Amygdala (tissue), 56 donors: ENCODE measurements around the gene SPRYD4.
"Not testable (repeated sequence)": the region's sequence is repeated elsewhere in the genome, so short reads cannot be mapped to it uniquely, and the experiment has no call there.

Experiments
- DNase-seq, 56 donors: peaks; one replicate each; lab custom pipeline; 2025; lab: John Stamatoyannopoulos, UW

The SPRYD4 gene

DNA sequence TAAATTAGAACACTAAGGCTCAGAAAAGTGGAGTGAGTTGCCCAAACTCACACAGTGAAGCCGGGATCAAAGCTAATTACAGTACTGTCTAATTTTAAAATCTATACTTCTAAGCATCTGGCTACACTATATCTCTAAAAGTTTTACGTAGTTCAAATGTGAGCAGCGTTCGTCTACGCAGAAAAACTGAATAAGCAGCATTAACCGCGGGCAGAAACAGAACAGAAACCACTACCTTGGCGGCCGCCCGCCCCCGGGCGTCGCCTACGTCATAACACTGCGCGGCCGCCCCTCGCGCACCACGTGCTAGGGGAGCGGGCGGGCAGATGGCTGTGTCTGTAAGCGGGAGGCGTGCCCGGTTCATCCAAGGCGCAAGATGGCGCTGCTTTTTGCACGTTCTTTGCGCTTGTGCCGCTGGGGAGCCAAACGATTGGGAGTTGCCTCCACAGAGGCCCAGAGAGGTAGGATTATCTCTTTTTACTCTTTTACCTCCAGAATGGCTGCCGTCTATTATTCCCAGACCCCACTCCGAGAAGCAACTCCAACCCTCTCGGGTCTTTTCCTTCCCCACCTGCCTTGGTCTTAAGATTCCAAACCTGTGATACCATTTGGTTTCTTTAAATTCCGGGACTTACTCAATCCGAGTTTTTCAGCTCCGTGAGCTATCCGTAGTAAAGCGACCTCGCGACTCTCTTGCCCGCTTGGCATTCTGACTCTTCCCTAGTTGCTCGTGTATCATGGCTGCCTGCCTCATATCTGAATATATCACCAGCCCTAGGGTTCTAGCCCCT, at the start of gene SPRYD4:
Gene SPRYD4 (plus strand): TSS at position 363 of the 791 bp plus-strand sequence. CDS start 14 bp downstream, at position 377.
- peak; percentile 54 to 96 (median 88) for DNase-seq

DNA sequence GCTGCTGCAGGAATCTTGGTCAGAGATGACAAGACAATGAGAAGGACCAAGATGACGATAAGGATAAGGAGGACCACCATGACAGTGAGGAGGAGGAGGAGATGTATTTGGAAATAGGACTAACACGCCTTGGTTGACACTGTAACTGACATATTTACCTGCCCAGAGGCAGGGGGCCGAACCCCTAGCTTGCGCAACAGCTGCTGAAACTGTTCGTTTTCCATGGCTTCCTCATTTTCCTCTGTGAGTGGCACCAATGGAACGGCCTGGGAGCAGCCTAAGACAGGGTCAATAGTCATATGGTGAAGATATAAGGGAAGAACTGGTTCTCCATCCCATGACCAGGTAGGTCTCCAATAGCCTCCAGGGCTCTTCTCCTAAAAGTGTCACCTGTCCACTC, 48.0 kb upstream of the SPRYD4 start:
- DNase-seq = no peak

DNA sequence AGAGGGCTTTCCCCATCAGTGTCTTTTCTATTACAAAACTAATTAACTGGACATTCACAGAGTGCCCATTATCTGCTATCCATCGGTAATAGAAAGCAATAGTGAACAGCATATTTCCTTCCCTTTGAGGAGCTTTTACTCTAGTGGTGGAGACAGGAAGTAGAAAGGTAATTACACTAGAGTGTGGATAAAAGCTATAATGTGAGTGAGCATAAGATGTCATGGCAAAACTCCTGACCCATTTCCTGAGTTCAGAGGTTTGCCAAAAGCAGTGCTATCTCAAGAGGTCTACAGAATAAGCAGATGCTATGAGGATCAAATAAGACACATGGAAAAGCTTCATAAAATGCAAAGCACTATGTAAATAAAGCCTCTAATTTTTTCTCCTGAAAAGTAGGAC, 43.2 kb upstream of the SPRYD4 start:
- DNase-seq = no peak

DNA sequence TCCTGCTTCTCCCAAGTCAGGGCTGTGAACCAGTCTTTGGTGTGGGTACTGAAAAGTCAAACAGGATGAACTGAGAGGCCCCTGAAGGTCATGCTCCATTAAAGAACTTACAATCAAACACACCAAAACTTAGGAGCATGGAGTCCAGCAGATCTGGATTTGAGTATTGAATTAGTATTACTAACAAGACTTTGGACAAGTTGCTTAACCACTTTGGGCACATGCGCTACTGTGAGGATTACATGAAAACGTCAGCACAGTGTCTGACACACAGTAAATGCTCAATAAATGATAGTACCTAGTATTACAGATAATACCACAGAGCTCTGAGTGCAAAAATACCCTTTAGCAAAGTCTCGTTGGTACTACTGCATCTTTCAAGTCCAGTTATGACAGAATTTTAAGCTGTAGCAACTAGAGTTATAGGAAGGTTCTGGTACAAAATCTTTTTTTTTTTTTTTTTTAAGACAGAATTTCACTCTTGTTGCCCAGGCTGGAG, 42.4 kb upstream of the SPRYD4 start:
- DNase-seq = no peak

DNA sequence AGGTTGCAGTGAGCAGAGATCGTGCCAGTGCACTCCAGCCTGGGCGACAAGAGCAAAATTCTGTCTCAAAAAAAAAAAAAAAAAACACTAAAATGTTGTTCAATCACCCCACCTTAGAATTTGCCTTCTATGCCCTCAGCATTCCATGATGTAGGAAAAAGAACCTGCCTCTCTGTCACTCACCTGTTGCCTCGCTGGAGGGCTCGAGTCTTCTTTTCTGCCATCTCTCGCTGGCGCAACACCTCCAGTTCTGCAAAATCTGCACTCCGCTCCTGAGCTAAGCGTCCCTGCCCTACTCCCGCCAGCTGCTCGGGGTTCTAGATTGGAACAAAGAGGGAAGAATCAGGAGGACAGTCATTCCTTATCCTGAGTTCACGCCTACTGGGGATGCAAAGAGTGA, 37.1 kb upstream of the SPRYD4 start:
- no peak for DNase-seq

DNA sequence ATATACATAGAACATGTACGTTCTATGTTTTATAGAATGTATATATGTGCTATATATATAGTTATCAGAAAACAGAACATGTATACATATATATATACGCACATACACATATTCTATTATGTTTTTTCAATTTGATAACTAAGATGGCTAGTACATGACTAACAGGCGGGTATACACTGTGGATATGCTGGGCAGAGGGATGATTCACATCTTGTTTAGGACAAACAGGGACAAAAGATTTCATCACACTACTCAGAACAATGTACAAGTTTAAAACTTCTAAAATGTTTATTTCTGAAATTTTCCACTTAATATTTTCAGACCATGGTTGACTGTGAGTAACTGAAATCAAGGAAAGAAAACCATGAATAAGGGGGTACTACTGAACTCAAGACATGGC, 36.5 kb upstream of the SPRYD4 start:
- DNase-seq = no peak

DNA sequence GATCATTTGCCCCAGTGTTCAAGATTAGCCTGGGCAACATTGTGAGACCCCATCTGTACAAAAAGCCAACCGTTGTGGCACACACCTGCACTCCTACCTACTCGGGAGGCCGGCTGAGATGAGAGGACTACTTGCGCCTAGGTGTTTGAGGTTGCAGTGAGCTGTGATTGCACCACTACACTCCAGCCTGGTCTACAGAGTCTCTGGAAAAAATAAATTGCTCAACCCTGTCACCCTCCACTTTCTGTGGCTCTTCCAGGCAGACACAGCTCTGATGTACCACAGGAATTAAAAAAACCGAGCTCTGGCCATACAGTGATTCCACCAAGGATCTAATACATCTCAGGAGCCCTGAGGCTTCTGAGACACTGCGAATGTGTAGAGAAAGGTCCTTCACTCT, 33.5 kb upstream of the SPRYD4 start:
- no peak for DNase-seq

DNA sequence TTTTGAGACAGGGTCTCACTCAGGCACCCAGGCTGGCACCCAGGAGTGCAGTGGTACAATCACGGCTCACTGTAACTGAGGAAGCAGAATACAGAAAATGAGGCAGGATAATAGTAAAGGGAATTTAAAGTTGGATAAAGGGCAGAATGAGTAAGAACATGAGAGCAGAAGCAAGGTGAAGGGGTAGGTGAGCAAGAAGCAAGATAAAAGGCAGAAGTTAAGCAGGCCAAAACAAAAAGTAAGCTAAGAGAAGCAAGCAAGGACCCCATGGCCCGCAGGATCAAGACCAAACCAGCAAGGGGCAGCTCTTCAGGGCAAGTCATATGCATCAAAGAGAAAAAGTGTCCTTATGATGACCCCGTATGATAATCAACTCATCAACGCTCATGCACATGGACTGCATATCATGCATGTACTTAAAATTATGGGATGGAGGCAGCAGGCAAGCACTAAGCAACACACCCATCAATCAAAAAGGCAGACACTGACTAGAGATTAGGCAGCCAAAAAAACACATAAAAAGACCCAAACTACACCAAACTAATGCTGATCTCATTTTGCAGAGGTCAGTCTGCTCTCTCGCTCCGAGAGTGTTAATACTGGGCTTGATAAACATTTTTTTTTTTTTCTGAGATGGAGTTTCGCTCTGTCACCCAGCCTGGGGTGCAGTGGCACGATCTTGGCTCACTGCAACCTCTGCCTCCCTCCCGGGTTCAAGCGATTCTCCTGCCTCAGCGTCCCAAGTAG, 30.8 kb upstream of the SPRYD4 start:
- no peak for DNase-seq

DNA sequence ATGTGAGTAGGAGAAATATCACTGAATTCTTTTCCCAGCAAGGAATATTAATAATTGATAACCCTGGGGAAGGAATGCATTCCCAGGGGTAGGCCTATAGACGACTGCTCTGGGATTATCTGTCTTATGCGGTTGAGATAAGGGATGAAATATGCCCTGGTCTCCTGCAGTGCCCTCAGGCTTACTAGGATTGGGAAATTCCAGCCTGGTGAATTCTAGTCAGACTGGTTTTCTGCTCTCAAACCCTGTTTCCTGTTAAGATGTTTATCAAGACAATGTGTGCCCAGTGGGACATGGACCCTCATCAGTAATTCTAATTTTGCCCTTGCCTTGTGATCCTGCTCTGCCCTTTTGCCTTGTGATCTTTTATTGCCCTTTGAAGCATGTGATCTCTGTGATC, 25.2 kb upstream of the SPRYD4 start:
- DNase-seq = not testable (repeated sequence)

DNA sequence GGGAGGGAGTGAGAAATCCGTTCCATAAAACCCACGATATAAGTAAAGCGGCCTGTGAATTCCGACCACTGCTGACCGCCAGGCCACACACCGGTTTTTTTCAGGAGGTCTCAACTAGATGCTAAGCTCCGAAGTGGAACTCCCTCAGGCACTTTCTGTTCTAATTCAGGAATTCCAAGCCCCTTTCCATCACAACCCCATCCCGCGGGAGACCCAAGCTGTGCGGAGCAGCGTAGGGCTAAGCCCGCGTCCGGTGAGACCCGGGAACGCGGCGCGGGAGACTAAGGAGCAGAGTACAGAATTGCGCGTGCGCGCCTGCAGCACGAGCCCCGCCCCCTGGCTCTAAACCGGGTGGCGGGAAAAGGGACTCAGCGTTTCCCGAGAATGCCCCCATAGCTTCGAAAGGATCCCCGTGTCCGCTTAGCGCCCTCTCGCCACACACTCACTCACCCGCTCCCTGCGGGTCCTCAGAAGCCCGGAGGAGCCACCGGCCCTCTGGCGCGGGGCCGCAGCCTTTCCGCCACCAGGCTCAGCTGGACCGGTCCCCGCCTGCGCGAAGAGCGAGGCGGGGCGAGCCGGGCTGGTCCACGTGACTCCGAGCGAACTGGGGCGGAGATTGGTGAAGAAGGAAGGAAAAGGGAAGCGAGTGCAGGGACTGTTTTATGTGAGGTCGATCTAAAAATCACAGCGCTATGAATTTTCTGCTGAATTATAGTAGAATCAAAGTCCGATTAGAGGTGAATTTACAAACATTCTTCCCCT, 19.3 kb upstream of the SPRYD4 start, which contains the start of gene TIMELESS:
Gene TIMELESS (minus strand): TSS at position 567 of the 762 bp plus-strand sequence. CDS start 15,256 bp downstream, outside the sequence.
- DNase-seq = peak; percentile 55 to 98 (median 89)

DNA sequence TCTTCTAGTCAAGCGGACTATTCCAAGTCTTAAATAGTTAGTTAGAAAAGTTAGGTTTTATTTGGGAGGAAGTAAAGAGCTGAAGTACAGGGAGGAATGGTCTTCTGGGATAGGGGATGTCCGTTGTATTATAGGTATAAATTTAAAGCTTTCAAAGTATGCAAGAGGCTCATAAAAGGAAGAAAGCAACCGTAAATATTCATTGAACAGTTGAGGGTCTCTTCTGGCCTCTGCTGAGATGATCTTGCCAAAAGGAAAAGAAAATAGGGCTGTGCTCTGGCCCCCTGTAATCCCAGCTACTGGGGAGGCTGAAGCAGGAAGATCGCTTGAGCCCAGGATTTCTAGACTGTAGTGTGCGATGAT, 18.8 kb upstream of the SPRYD4 start:
- DNase-seq = no peak

DNA sequence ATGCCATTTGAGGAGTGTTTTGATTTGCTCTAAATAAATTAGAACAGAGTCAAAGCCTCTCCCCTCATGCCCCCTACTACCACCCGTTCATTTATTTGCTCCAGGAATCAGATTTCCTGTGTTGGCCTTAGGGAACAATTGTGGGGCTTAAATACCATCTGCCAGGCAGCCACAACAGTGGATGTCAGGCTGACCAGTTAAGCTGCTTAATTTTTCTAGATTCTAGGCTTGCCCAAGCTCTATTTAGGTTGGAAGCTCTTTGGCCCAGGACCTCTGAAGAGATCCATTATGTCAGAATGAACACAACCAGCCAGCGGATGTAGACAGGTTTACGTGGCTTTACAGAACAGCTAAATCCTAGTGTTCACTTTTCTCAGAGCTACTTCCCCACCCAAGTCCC, 18.1 kb upstream of the SPRYD4 start:
- no peak for DNase-seq

DNA sequence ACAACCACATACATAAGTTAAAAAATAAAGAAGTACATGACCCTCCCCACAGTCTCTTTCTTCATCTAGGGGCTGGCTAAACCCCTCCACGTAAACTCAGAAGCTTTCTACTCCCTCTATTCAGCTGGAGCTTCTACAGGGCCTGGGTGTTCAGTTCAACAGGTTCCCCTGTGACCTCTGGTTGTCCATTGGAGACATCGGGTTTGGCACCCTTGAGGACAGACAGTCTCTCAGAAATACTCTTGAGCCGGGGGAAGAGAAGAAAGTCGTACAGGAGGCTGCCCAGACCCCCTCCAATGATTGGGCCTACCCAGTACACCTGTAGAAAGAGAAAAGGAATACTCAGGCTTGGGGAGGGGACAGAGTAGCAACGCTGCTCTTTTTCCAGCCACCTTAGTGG, 17.2 kb upstream of the SPRYD4 start:
- no peak for DNase-seq

DNA sequence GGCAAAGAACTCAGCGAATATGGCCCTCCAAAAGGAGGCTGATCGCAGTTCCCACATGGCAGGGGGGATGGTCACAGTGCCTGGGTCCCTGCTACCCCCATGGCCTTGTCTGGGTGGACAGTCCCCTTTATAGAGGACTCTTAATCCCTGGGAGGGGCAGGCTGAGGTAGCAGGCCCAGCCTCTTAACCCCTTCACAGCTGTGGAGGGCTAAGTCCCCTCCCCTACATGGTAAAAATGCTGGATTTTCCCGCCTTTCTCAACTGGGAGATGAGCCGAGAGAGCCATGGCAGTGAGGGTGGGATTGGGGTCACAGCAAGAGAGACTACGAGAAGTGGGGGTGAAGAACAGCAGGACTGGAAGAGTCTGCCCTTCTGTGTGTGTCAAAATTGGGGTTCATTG, 13.8 kb upstream of the SPRYD4 start, which contains the start of gene MIP:
Gene MIP (minus strand): TSS at position 101 of the 400 bp plus-strand sequence. CDS start 44 bp downstream, at position 57.
- no peak for DNase-seq

DNA sequence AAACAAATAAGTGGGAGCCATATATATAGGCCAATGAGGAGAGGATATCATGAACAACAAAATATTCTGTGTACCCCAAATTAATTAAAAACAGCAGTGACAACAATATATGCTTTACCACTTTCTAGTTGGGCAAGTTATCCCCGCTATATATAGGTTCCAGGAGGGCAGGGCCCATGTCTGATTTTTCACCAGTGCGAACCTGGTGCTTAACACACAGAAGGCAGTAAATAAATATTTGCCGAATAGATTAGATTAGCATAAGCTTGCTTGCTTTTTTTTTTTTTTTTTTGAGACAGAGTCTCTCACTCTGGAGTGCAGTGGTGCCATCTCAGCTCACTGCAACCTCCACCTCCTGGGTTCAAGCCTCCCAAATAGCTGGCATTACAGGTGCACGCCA, 10.6 kb upstream of the SPRYD4 start:
- no peak for DNase-seq

DNA sequence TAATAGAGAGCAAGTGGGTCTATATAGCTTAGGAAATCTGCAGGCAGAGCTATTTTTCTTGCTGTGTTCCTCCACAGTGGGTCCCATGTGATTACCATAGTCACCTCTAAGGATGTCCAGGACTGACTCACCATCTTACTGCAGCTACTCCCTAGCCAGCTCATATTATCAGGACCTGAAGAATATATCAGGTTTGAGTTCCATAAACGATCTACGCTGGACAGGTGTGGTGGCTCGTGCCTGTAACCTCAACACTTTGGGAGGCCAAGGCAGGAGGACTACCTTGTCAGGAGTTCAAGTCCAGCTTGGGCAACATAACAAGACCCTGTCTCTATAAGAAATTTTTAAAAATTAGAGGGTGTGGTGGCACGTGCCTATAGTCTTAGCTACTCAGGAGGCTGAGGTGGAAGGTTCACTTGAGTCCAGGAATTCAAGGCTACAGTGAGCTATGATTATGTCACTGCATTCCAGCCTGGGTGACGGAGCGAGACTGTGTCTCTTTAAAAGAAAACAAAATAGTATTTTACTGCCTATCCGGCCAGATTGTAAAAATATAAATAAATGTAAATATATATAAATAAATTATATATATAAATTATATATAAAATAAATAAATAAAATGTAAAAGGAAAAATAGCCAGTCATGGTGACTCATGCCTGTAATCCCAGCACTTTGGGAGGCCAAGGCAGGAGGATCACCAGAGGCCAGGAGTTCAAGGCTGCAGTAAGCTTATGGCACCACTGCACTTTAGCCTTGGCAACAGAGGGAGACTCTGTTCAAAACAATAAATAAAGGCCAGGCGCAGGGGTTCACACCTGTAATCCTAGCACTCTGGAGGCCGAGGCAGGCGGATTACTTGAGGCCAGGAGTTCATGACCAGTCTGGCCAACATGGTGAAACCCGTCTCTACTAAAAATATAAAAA, 6.9 kb upstream of the SPRYD4 start:
- DNase-seq = no peak

DNA sequence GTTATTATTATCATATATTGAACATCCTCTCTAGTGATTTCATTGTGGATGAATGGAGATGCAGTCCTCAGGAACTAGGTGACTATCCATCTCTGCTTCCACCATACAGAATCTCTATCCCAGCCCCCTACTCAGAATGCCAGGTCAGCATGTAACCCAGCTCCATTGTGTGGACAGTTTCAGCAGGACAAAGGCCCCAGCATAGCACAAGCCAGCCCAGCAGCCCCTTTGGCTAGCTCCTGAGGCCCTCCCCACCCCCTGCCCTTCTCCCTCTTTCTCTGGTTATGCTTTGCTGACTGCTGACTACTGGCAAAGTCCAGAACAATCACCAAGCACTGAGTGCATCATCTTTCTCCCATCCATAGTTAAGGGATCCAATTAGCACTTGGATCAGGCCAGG, 5.8 kb upstream of the SPRYD4 start:
- DNase-seq = no peak

DNA sequence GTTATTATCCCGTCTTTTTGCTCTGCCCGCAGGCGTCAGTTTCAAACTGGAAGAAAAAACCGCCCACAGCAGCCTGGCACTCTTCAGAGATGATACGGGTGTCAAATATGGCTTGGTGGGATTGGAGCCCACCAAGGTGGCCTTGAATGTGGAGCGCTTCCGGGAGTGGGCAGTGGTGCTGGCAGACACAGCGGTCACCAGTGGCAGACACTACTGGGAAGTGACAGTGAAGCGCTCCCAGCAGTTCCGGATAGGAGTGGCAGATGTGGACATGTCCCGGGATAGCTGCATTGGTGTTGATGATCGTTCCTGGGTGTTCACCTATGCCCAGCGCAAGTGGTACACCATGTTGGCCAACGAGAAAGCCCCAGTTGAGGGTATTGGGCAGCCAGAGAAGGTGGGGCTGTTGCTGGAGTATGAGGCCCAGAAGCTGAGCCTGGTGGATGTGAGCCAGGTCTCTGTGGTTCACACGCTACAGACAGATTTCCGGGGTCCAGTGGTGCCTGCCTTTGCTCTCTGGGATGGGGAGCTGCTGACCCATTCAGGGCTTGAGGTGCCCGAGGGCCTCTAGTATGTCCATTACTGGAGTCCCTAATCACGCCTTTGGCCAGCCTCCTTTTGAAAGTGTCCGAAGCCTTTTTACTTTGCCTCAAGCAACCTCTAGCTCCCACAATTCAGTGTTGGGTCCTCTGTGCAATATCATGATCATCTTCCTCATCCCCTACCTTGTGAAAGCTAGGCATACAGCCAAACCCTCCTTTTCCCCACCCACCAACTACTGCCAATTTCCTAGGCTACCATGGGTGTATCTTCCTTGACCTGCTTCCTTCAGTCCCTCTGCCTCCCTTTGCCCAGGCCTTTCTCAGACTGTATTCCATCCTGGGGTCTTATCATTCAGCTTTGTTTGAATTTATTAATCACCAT, 891 bp downstream of the SPRYD4 start:
- DNase-seq = peak in 23 of 56 donors; percentile 2 to 52 (median 27)

DNA sequence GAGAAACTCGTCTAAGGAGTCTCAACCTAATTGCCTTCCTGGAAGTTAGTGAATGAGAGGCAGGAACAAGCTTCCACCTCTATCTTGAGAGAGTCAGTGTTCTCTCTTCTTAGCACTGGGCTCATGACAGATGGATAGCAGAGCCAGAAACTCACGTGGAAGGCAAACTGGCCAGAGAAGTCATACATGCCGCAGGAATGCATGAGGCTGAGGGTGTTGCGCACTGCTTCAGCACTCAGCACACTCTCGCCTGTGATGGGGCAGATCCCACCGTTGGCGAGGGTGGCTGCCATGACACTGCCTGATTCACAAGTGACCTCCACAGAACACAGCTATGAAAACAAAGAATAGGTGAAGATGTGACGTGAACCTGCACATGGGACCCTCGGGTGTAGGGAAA, 6.0 kb downstream of the SPRYD4 start:
- DNase-seq = no peak
